Measurements from ENCODE around the gene KASH5.

DNA sequence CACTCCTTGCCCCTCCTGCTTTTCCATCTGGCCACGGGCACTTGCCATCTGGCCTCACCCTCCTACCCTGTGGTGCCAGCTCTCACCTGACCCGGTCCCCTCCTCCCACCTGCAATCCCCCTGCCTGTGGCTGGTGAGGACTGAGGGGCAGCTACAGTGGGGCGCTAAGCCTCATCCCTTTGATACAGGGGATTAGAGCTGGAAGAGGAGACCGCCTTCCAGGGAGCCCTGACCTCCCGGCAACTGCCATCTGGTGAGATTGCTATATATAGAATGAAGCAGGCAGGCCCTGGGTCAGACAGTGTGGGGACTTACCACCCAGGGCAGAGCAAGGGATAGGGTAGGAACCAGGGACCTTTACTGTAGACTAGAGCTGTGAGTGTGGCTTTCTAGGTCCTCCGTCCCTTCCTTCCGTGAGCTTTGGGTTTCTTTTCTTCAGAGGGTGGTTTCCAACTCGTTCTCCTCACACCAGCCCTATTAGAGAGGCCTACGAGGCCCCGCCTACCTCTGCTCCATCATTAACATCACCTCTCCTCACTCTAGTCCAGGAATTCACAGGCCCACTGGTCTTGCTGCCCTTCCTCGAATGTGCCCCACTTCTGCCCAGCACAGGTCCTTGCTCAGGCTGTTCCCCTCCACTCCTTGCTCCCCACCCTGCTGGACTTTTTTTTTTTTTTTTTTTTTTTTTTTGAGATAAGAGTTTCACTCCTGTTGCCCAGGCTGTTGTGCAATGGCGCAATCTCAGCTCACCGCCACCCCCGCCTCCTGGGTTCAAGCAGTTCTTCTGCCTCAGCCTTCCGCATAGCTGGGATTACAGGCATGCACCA is 7.7 kb downstream of the KASH5 start:
- TF ChIP-seq CEBPB (IDR thresholded peaks at IDR 0.05; ENCODE audit: low read depth, low read length) (no peak), USF2 (IDR thresholded peaks at IDR 0.05; ENCODE audit: low read length) (no peak), CREB1 (IDR thresholded peaks at IDR 0.05) (no peak), POLR2A (IDR thresholded peaks at IDR 0.05; ENCODE audit: control extremely low read depth in 1 of 2, low read depth in 2 of 2, low read length in 2 of 2) (no peak), RFX5 (IDR thresholded peaks at IDR 0.05; ENCODE audit: borderline replicate concordance, low read depth, low read length) (no peak), TAF1 (IDR thresholded peaks at IDR 0.05; ENCODE audit: low read depth, low read length) (no peak), PHF8 (conservative IDR thresholded peaks at IDR 0.05; ENCODE audit: low read depth, low read length) (no peak), EZH2 (IDR thresholded peaks at IDR 0.05; ENCODE audit: low read depth, low read length, severe bottlenecking) (no peak)
- TF ChIP-seq, protein P1, sequence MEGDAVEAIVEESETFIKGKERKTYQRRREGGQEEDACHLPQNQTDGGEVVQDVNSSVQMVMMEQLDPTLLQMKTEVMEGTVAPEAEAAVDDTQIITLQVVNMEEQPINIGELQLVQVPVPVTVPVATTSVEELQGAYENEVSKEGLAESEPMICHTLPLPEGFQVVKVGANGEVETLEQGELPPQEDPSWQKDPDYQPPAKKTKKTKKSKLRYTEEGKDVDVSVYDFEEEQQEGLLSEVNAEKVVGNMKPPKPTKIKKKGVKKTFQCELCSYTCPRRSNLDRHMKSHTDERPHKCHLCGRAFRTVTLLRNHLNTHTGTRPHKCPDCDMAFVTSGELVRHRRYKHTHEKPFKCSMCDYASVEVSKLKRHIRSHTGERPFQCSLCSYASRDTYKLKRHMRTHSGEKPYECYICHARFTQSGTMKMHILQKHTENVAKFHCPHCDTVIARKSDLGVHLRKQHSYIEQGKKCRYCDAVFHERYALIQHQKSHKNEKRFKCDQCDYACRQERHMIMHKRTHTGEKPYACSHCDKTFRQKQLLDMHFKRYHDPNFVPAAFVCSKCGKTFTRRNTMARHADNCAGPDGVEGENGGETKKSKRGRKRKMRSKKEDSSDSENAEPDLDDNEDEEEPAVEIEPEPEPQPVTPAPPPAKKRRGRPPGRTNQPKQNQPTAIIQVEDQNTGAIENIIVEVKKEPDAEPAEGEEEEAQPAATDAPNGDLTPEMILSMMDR (IDR thresholded peaks at IDR 0.05; ENCODE audit: control extremely low read depth in 1 of 3, insufficient read depth in 1 of 3, low read depth in 1 of 3, low read length in 3 of 3), result no peak
